Mucosa of descending colon (tissue), 3 donors: ENCODE measurements around the gene KRTAP10-9. TPM values are rescaled to one million over a fixed set of nuclear protein-coding genes. Genes with fewer than 3 reads are reported as not detected.

Experiments used
- ATAC-seq: fragments of 200-7000 bp; cut with Tn5 transposase; one replicate; pipeline ENCODE4 v1.9.1; 2020; ENCODE audit warnings: mild to moderate bottlenecking, moderate library complexity
- DNase-seq, 3 donors: peaks; one replicate each; pipeline ENCODE4 v3.0.0-alpha.2; 2020
- H3K36me3 ChIP-seq: fragments of 200-600 bp; one replicate; pipeline ENCODE4 v1.8.0; 2021; ENCODE audit warnings: low read depth, mild to moderate bottlenecking
- H3K4me1 ChIP-seq: fragments of 200-600 bp; one replicate; pipeline ENCODE4 v1.8.0; 2021; ENCODE audit warnings: low read depth, mild to moderate bottlenecking
- H3K4me3 ChIP-seq: fragments of 200-600 bp; one replicate; pipeline ENCODE4 v1.8.0; 2021; ENCODE audit warnings: mild to moderate bottlenecking
- H3K9me3 ChIP-seq: fragments of 200-600 bp; one replicate; pipeline ENCODE4 v1.8.0; 2021; ENCODE audit warnings: mild to moderate bottlenecking
- intact Hi-C, 2 donors: fragments of 100-400 bp; cut with DNase I in 1 of 2; cut with micrococcal nuclease in 1 of 2; formaldehyde crosslinking; loops; one replicate each; pipeline versions ENCODE4 v1.11.0 to v1.11.1; 2022; cut with DNase I, micrococcal nuclease
- total RNA-seq, 3 donors: library from RNA; stranded (reverse); fragmentation: NEBNext Ultra II Directional in 2 of 3; extraction: Animal tissue kit (Norgen Biotek cat#: 25700) in 2 of 3; gene quantifications; one replicate each; pipeline versions ENCODE4 v1.2.1 to v1.2.4, GENCODE V29; 2021 to 2023
- TF ChIP-seq, protein P1 (sequence below): fragments of 200-600 bp; IDR thresholded peaks from one replicate; pipeline ENCODE4 v1.8.0; 2022; ENCODE audit warnings: antibody characterized with exemption, mild to moderate bottlenecking
- donor health status: DM: no; HTN: no; CAD: no; lungs with moderate emphysema.
- donor health status: DM: no; HTN: no; CAD: no.
- donor health status: DM: no; HTN: yes; CAD: no.

The KRTAP10-9 gene
- total RNA-seq, 3 donors from 2014 or later, result not detected

DNA sequence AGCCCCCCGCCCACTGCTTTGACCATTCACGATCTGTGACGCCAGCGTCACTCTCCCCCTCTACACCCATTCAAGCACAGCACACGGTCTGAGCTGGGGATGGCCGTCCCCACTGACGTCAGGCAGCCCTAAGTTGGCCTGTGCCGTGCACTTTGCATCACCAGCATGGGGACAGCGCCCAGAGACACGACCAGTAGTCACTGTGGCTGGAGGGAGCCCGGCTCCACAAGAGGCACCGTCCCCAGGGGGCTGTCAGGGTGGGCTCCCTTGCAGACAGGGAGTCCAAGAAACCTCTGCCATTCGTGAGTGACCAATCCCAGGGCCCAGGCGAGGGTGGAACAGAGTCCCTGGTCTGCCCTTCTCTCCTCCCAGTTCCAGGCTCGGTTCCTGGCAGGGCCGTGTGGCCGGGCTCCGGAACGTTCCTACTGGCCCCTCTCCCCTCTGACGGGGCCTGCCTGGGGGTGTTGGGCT is 12.7 kb upstream of the KRTAP10-9 start:
- no peak for ATAC-seq
- TF ChIP-seq, protein P1, sequence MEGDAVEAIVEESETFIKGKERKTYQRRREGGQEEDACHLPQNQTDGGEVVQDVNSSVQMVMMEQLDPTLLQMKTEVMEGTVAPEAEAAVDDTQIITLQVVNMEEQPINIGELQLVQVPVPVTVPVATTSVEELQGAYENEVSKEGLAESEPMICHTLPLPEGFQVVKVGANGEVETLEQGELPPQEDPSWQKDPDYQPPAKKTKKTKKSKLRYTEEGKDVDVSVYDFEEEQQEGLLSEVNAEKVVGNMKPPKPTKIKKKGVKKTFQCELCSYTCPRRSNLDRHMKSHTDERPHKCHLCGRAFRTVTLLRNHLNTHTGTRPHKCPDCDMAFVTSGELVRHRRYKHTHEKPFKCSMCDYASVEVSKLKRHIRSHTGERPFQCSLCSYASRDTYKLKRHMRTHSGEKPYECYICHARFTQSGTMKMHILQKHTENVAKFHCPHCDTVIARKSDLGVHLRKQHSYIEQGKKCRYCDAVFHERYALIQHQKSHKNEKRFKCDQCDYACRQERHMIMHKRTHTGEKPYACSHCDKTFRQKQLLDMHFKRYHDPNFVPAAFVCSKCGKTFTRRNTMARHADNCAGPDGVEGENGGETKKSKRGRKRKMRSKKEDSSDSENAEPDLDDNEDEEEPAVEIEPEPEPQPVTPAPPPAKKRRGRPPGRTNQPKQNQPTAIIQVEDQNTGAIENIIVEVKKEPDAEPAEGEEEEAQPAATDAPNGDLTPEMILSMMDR, result no peak
- intact Hi-C loops, result no loop called here
- Histone ChIP-seq H3K9me3 (peaks cover 13% of the 10 kb centered on the region), H3K4me1 (peaks cover 4% of the 10 kb centered on the region), H3K36me3 (no peaks in the 10 kb centered on the region), H3K4me3 (no peak overlapping the region)
- no peak for DNase-seq

DNA sequence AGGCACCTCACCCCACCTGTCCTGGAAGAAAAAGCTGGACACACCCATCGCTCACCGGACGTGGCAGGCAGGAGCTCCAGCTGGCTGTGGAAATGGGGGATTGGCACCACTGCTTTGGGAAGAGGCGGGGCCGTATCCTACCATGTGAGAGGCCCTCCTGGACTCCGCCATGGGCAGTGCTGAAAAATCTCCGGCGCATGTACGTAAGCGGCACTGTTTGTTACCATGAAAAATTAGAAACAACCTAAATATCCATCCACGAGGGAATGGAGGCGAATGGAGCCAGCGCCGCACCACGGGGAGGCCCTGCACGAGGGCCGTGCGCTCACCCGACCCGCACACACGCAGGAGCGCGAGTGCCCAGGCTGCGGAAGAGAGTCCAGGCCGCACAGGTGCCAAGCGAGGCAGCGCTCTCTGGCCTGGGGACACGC is 11.9 kb upstream of the KRTAP10-9 start:
- Histone ChIP-seq H3K4me1 (peaks cover 4% of the 10 kb centered on the region), H3K9me3 (peaks cover 13% of the 10 kb centered on the region), H3K36me3 (no peaks in the 10 kb centered on the region), H3K4me3 (no peak overlapping the region)
- TF ChIP-seq, protein P1, result no peak
- peak in 1 of 3 donors; percentile 34 for DNase-seq
- ATAC-seq, result no peak
- intact Hi-C loops, result no loop called here

DNA sequence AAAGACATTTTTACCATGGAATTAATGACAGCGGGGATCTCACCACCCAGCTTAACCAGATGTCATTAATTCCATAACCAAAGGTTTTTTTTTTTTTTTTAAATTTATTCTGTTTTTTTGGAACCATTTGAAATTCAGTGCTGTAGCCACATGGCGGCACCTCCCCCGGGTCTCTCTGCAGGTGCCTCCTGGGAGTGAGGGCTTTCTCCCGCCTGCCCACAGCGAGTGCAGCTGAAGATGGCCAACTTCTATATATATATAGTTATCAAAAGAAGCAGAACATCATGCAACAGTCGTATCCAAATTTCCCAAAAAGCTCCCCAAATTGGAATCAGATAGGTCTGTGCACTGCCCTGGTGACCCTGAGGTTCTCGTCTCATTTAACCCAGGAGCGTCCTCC is 11.4 kb upstream of the KRTAP10-9 start:
- TF ChIP-seq, protein P1, result no peak
- no peak overlapping the region for H3K4me3 ChIP-seq
- no peak for ATAC-seq
- intact Hi-C loops, result no loop called here
- H3K9me3 ChIP-seq, result peaks cover 10% of the 10 kb centered on the region
- peaks cover 4% of the 10 kb centered on the region for H3K4me1 ChIP-seq
- no peak for DNase-seq
- H3K36me3 ChIP-seq, result no peaks in the 10 kb centered on the region

DNA sequence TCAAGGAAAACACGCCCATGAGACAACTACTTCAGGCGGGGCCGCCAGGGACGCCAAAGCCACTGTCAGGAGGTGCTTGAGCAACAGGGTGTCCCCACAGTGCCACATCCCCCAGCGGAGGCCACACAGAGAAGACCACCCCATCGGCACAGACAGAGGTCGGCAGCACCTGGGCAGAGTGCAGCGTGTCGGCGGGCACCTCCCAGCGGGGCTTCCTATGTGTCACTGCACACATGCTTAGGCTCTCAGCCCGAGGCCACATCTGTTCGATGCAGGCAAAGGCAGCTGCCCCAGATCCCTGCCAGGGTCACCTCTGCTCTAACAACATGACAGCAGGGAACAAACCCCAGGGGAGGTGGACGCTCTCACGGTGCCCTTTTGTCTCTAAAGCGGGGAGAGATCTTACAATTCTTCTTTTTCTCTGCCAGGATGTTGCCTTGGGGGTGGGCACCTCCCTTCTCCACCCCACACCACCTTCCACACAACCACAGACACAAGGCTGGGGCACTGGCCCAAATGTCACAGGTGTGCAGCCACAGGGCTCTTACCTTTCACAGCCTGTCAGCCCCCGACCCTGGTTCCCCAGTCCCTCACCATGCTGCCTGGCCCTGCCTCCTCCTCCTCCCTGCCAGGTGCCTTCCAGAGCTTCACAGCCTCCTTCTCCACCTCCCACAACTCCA is 10.8 kb upstream of the KRTAP10-9 start:
- TF ChIP-seq, protein P1, result no peak
- no peak for ATAC-seq
- intact Hi-C loops, result no loop called here

DNA sequence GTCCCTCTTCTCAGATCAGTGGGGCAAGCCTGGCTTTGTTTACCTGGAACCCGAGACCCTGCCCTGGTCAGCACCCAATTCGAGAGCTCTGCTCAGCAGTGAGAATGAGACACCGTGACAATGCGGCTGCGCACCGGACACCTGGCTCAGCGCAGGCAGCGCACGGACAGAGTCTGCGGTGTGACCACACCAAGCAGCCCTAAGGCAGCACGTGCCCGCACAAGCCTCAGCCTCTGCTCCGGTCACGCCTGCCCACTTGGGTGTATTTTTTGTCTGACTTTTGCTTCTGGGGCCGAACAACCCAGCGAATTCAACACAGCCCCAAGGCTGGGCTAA is 10.3 kb upstream of the KRTAP10-9 start:
- DNase-seq (peak in 1 of 3 donors; percentile 37), ATAC-seq (no peak)
- intact Hi-C loops, result no loop called here

More for the DNA sequence above, 10.8 kb upstream of the KRTAP10-9 start:
- Histone ChIP-seq H3K36me3 (no peaks in the 10 kb centered on the region), H3K4me3 (no peak overlapping the region), H3K9me3 (peaks cover 7% of the 10 kb centered on the region), H3K4me1 (peaks cover 4% of the 10 kb centered on the region)
- DNase-seq, result peak in 1 of 3 donors; percentile 52

More for the DNA sequence above, 10.3 kb upstream of the KRTAP10-9 start:
- H3K9me3 ChIP-seq, result peaks cover 6% of the 10 kb centered on the region
- TF ChIP-seq, protein P1, result no peak
- H3K4me3 ChIP-seq, result no peak overlapping the region
- peaks cover 4% of the 10 kb centered on the region for H3K4me1 ChIP-seq
- no peaks in the 10 kb centered on the region for H3K36me3 ChIP-seq
